DMS79 treated with DMSO at 0.1 percent for 48 hours (cell line): Measurements from ENCODE around the gene PGA4.
A peak's percentile ranks its signal among the peaks of the same experiment; 100 is the strongest.
"Not testable (repeated sequence)": the region's sequence is repeated elsewhere in the genome, so short reads cannot be mapped to it uniquely, and the experiment has no call there.

Experiments used
- DNase-seq: peaks from one replicate; lab custom pipeline; 2025; lab: John Stamatoyannopoulos, UW

Gene PGA4

GRCh38 chr11:61250796-61251765 is 28.9 kb downstream of the PGA4 start:
- DNase-seq = not testable (repeated sequence)

- not testable (repeated sequence) for DNase-seq
These were observed 30.2 kb downstream of the PGA4 start for GRCh38 chr11:61252332-61252731.

GRCh38 chr11:61254403-61255025 is 32.4 kb downstream of the PGA4 start:
- DNase-seq = peak; percentile 43

- no peak for DNase-seq
These were observed 34.7 kb downstream of the PGA4 start for GRCh38 chr11:61256710-61257482.

- no peak for DNase-seq
These were observed 36.4 kb downstream of the PGA4 start for GRCh38 chr11:61258546-61258945.

GRCh38 chr11:61259363-61259762 is 37.2 kb downstream of the PGA4 start:
- no peak for DNase-seq

GRCh38 chr11:61264371-61264770 is 42.2 kb downstream of the PGA4 start:
- DNase-seq = no peak

- DNase-seq = no peak
These were observed 42.6 kb downstream of the PGA4 start for GRCh38 chr11:61264795-61265194.

GRCh38 chr11:61265357-61265756 is 43.2 kb downstream of the PGA4 start:
- no peak for DNase-seq

- no peak for DNase-seq
These were observed 44.5 kb downstream of the PGA4 start for GRCh38 chr11:61266602-61267001.

- DNase-seq = no peak
These were observed 45.3 kb downstream of the PGA4 start for GRCh38 chr11:61267437-61267841.

GRCh38 chr11:61268588-61269250 is 46.6 kb downstream of the PGA4 start:
- no peak for DNase-seq

- DNase-seq = no peak
These were observed 48.4 kb downstream of the PGA4 start for GRCh38 chr11:61270354-61271076.

- DNase-seq = no peak
These were observed 50.6 kb downstream of the PGA4 start for GRCh38 chr11:61272731-61273130.

GRCh38 chr11:61273178-61274078 is 51.3 kb downstream of the PGA4 start:
- peak; percentile 89 for DNase-seq

- DNase-seq = no peak
These were observed 51.9 kb downstream of the PGA4 start for GRCh38 chr11:61274084-61274483.

- no peak for DNase-seq
These were observed 53.0 kb downstream of the PGA4 start for GRCh38 chr11:61275191-61275590.

- no peak for DNase-seq
These were observed 55.2 kb downstream of the PGA4 start for GRCh38 chr11:61277186-61278000.

- DNase-seq = no peak
These were observed 55.9 kb downstream of the PGA4 start for GRCh38 chr11:61278001-61278470.
